Vagina (tissue), 2 donors: Measurements from ENCODE around the gene SMTNL1.

Experiments
- POLR2A ChIP-seq, 2 donors: fragments of 450-650 bp; IDR thresholded peaks; one replicate each; pipeline ENCODE4 v1.6.1; 2017; ENCODE audit warnings: antibody characterized with exemption in 2 of 2, mild to moderate bottlenecking in 2 of 2, moderate library complexity in 2 of 2
- POLR2AphosphoS5 ChIP-seq, 2 donors: sonication (generic); formaldehyde crosslinking; IDR thresholded peaks; one replicate each; pipeline ENCODE4 v1.9.0; 2017; ENCODE audit warnings: antibody characterized with exemption in 2 of 2, mild to moderate bottlenecking in 2 of 2, low read depth in 1 of 2; ENCODE audit not compliant: insufficient read depth in 1 of 2
- TF ChIP-seq, protein P1 (sequence below), 3 experiments: fragments of 450-650 bp in 2 of 3; fragments of 200-600 bp in 1 of 3; sonication (generic) in 1 of 3; IDR thresholded peaks; one replicate each; pipeline ENCODE4 v1.5.1; 2017 to 2019; ENCODE audit warnings: antibody characterized with exemption in 3 of 3, mild to moderate bottlenecking in 2 of 3, moderate library complexity in 2 of 3

DNA sequence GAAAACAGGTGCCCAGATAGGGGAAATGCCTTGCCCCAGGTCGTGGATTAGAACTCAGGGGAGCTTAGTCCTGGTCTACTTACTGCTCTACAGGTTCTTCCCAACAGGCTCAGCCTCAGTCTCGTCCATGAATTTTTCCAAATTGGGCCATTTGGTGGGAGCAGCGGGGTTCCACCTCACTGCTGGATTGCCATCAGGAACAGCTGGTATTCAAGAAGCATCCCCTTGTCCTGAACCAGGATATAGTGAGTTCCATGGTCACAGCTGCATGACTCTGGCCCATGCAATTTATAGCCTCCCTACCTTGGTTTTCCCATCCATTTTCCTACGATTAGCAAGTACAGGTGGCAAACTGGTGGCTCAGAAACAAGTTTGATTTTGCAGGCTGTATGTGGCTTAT lies 36.7 kb downstream of the SMTNL1 start:
- TF ChIP-seq, protein P1, sequence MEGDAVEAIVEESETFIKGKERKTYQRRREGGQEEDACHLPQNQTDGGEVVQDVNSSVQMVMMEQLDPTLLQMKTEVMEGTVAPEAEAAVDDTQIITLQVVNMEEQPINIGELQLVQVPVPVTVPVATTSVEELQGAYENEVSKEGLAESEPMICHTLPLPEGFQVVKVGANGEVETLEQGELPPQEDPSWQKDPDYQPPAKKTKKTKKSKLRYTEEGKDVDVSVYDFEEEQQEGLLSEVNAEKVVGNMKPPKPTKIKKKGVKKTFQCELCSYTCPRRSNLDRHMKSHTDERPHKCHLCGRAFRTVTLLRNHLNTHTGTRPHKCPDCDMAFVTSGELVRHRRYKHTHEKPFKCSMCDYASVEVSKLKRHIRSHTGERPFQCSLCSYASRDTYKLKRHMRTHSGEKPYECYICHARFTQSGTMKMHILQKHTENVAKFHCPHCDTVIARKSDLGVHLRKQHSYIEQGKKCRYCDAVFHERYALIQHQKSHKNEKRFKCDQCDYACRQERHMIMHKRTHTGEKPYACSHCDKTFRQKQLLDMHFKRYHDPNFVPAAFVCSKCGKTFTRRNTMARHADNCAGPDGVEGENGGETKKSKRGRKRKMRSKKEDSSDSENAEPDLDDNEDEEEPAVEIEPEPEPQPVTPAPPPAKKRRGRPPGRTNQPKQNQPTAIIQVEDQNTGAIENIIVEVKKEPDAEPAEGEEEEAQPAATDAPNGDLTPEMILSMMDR (IDR thresholded peaks at IDR 0.05): no peak
- TF ChIP-seq POLR2AphosphoS5 (IDR thresholded peaks at IDR 0.05; ENCODE audit: insufficient read depth in 1 of 2, low read depth in 1 of 2): no peak
- no peak for TF ChIP-seq POLR2A (IDR thresholded peaks at IDR 0.05)
